ENCODE measurements around the gene ADGRG3.

DNA sequence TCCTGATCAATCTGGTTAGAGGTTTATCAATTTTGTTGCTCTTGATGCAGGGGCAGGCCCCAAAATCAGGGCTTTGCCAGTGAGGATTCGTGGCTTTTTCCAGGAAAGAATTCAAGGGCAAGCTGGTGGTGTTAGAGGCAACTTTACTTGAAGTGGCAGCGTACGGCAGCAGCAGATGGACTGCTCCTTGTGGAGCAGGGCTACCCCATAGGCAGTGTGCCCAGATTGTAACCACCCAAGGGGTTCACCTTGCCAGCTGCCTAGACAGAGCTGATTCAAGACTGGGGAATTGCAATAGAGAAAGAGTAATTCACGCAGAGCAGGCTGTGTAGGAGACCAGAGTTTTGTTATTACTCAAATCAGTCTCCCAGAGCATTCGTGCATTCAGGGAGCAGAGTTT is 43.2 kb downstream of the ADGRG3 start:
- TF ChIP-seq, protein P1, sequence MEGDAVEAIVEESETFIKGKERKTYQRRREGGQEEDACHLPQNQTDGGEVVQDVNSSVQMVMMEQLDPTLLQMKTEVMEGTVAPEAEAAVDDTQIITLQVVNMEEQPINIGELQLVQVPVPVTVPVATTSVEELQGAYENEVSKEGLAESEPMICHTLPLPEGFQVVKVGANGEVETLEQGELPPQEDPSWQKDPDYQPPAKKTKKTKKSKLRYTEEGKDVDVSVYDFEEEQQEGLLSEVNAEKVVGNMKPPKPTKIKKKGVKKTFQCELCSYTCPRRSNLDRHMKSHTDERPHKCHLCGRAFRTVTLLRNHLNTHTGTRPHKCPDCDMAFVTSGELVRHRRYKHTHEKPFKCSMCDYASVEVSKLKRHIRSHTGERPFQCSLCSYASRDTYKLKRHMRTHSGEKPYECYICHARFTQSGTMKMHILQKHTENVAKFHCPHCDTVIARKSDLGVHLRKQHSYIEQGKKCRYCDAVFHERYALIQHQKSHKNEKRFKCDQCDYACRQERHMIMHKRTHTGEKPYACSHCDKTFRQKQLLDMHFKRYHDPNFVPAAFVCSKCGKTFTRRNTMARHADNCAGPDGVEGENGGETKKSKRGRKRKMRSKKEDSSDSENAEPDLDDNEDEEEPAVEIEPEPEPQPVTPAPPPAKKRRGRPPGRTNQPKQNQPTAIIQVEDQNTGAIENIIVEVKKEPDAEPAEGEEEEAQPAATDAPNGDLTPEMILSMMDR (optimal IDR thresholded peaks at IDR 0.05 in 1 of 3, IDR thresholded peaks at IDR 0.05 in 1 of 3, conservative IDR thresholded peaks at IDR 0.05 in 1 of 3; ENCODE audit: extremely low read depth in 1 of 3, insufficient read depth in 2 of 3, low read length in 3 of 3): no peak
- no peak for TF ChIP-seq EZH2 (IDR thresholded peaks at IDR 0.05; ENCODE audit: low read length)
